ENCODE results near the gene CIAO2B. TPM values are rescaled to one million over a fixed set of nuclear protein-coding genes. Genes with fewer than 3 reads are reported as not detected.

Gene CIAO2B
- total and polyA plus RNA-seq, 9 donors = 40.1 to 150 (median 66.7) TPM

DNA sequence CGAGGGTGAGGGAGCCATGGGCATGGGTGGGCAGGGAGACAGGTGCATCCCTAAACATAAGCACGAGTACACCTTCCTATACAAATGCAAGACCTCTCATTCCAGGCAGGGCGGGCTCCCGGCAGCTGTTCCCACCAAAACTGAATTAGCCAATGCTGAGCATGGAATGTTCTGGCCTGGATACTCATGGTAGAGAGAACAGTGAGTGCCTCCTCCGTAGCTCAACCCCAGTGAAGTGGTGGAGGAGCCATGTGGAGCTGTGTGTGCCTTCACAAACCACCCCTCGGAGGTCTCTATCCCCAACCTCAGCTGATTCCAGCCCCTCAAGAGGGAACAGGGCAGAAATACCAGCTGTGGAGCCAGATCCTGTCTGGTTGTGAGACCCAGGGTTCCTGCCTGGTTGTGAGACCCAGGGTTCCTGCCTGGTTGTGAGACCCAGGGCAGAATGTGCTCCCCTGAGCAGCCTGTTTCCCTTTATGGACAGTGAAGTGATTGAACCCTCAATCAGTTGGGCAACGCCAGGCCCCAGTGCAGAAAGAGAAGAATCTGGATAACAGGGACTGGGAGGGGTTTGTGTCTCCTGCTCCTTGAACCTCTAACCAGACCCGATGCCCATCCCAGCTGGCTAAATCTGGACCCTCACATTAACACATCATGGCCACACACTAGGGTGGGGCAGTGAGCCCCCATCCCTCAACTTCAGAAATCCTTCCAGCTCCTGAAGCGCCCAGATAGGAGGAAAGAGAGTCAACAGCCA, 13.1 kb downstream of the CIAO2B start:
- TF ChIP-seq EP300 (IDR thresholded peaks at IDR 0.05) = no peak
- TF ChIP-seq POLR2A (IDR thresholded peaks at IDR 0.05) = no peak
- TF ChIP-seq, protein P1, sequence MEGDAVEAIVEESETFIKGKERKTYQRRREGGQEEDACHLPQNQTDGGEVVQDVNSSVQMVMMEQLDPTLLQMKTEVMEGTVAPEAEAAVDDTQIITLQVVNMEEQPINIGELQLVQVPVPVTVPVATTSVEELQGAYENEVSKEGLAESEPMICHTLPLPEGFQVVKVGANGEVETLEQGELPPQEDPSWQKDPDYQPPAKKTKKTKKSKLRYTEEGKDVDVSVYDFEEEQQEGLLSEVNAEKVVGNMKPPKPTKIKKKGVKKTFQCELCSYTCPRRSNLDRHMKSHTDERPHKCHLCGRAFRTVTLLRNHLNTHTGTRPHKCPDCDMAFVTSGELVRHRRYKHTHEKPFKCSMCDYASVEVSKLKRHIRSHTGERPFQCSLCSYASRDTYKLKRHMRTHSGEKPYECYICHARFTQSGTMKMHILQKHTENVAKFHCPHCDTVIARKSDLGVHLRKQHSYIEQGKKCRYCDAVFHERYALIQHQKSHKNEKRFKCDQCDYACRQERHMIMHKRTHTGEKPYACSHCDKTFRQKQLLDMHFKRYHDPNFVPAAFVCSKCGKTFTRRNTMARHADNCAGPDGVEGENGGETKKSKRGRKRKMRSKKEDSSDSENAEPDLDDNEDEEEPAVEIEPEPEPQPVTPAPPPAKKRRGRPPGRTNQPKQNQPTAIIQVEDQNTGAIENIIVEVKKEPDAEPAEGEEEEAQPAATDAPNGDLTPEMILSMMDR (IDR thresholded peaks at IDR 0.05) = no peak
- no peaks in the 10 kb centered on the region for H3K9me3 ChIP-seq
- 68 to 82% (median 79%) methylated on average over 9 of the region's 9 CpGs for WGBS, 3 donors
- no peaks in the 10 kb centered on the region for H3K36me3 ChIP-seq
- H3K4me3 ChIP-seq = no peak overlapping the region
- peaks cover 7% of the 10 kb centered on the region for H3K4me1 ChIP-seq (ENCODE audit: insufficient read depth)
- intact Hi-C loops (cut with DNase I) = no loop called here
- H3K27me3 ChIP-seq = no peaks in the 10 kb centered on the region
- H3K27ac ChIP-seq = no peak overlapping the region
- DNase-seq = no peak

DNA sequence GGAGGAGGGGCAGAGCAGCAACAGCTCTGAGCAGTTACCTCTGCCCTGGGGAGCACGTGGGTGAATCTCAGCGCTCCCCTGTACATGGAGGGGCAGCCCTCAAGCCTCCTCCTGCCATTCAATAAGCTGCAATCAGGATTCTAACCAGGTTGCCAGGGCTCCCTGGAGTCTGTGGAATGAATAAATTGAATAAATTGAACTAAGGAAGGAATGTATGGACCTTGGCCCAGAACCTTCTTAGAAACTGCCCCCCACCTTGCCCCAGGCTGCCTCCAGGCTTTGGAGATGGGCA, 14.0 kb downstream of the CIAO2B start:
- no peak for DNase-seq
- H3K9me3 ChIP-seq = no peaks in the 10 kb centered on the region
- intact Hi-C loops (cut with DNase I) = no loop called here
- no peak for TF ChIP-seq POLR2A (IDR thresholded peaks at IDR 0.05)
- TF ChIP-seq, protein P1 (IDR thresholded peaks at IDR 0.05) = no peak
- TF ChIP-seq EP300 (IDR thresholded peaks at IDR 0.05) = no peak
- H3K4me3 ChIP-seq = no peak overlapping the region
- H3K27me3 ChIP-seq = no peaks in the 10 kb centered on the region
- H3K36me3 ChIP-seq = no peaks in the 10 kb centered on the region
- peaks cover 5% of the 10 kb centered on the region for H3K4me1 ChIP-seq (ENCODE audit: insufficient read depth)
- 67 to 72% (median 68%) methylated on average over 2 of the region's 2 CpGs for WGBS, 3 donors
- H3K27ac ChIP-seq = no peak overlapping the region

DNA sequence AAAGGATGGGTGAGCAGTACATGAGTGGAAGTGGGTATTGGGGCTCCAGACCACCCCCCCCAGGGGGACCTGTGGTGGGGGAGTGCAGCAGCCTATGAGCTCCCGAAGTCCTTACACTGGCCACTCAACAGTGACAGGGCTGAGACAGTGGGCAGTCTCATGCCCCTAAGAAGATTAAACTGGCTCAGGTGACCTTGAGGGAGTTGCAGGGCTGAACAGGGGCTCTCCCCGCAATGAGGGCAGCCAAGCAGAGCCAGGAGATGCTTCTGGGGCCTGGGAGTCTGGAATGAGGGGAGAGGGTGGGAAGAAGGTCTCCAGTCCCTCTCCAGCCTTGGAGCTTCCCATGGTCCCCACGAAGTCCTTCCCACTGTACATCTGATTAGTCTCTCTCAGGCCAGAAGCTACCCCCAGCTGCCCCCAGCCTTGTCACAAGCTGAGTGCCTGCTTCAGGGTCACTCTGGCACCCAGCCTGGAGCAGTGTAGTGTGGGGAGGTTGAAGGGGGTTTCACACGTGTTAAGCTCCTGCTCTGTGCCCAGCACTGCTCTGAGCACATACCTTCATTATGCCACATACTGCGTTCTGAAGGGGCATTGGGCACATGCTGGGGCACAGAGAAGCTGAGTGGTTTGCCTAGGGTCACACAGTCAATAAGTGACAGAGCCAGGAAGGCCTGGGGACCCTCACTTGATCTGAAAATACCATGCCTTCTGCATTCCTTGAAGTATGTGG, 14.5 kb downstream of the CIAO2B start:
- Histone ChIP-seq H3K27ac (no peak overlapping the region), H3K27me3 (no peaks in the 10 kb centered on the region), H3K9me3 (no peaks in the 10 kb centered on the region), H3K36me3 (no peaks in the 10 kb centered on the region), H3K4me3 (no peak overlapping the region), H3K4me1 (ENCODE audit: insufficient read depth) (peaks cover 5% of the 10 kb centered on the region)
- WGBS, 3 donors = 52 to 66% (median 60%) methylated on average over 5 of the region's 5 CpGs
- intact Hi-C loops (cut with DNase I) = no loop called here
- TF ChIP-seq POLR2A (IDR thresholded peaks at IDR 0.05) (no peak), EP300 (IDR thresholded peaks at IDR 0.05) (no peak)
- TF ChIP-seq, protein P1 (IDR thresholded peaks at IDR 0.05) = no peak
- DNase-seq = no peak

DNA sequence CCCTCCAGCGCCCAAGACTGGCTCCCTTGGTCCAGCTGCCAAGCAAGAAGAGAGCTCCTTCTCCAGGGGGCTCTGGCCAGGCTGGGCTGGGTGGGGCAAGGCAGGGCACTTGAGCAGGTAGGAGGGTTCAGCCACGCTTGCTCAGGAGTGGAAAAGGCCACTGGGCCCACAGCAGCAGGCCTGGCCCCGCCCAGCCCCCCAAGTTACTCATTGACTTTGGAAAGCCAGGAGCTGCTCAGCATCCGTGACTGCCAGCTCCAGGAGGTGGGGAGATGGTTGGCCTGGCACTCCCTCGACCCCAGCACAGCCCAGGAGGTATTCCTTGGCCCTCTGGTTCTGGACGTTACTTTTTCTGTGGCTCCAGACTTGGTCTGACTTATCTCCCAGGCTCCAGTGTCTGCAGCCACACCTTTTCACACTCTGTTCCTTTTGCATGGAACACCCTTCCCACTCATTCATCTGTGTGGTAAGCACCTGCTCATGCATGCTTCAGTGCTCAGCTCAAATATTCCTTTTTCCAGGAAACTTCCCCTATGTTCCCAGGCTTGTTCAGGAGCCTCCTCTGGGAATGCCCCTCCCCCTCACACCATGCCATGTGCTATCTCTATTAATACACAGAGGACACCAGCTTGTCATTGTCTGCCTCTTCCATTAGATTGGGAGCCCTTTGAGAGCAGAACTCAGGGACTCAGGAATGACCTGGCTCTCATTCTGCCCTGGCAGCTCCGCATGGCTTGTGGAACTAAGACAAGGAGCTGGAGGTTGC, 15.2 kb downstream of the CIAO2B start, which contains the start of gene CDH16:
Gene CDH16, minus strand, starts transcription at position 83 of the 766 bp plus-strand sequence. CDS start 820 bp downstream, outside the sequence.
- Histone ChIP-seq H3K27me3 (no peaks in the 10 kb centered on the region), H3K36me3 (no peaks in the 10 kb centered on the region), H3K4me3 (no peak within 1 kb of the TSS), H3K27ac (no peak within 1 kb of the TSS), H3K4me1 (ENCODE audit: insufficient read depth) (peaks cover 3% of the 10 kb centered on the region), H3K9me3 (no peaks in the 10 kb centered on the region)
- intact Hi-C loops (cut with DNase I) = no loop called here
- DNase-seq = no peak
- TF ChIP-seq, protein P1 (IDR thresholded peaks at IDR 0.05) = no peak
- TF ChIP-seq POLR2A (IDR thresholded peaks at IDR 0.05) = no peak
- TF ChIP-seq EP300 (IDR thresholded peaks at IDR 0.05) = no peak
- 79 to 87% (median 86%) methylated on average over 6 to 7 of the region's 7 CpGs for WGBS, 3 donors

Measured in ovary (tissue), 9 donors.